ENCODE measurements around the gene NFU1.

GRCh38 chr2:69422198-69422597, 15.0 kb downstream of the NFU1 start:
- TF ChIP-seq NRF1 (IDR thresholded peaks at IDR 0.05; ENCODE audit: low read depth, low read length) (no peak), TCF12 (IDR thresholded peaks at IDR 0.05; ENCODE audit: low read depth, low read length) (no peak)
